Measurements from ENCODE around the gene TMEM59L.

The TMEM59L gene

DNA sequence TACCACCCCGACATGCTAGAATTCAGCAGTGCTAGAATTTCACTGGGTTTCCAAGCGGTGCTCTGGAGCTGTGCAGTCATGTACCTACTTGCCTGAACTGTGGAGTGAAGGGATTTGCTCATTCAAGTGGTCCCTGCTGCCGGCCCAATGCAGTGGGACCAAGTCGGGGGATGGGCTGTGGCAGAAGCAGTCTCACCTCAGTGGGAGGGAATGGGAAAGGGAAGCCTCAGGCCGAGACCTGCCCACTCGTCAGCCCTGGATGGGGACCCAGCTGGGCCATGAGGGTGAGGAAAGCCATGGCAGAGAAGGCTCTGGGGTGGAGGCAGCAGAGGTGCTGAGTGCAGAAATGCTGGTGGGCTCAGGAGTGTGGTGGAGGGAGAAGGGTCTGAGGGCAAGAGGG is 39.1 kb downstream of the TMEM59L start:
- Histone ChIP-seq H3K27ac (ENCODE audit: low read length) (no peak overlapping the region), H3K4me3 (ENCODE audit: low read length) (no peak overlapping the region), H3K27me3 (ENCODE audit: control insufficient read depth, insufficient read depth, low read length) (no peaks in the 10 kb centered on the region), H3K4me1 (ENCODE audit: control insufficient read depth, insufficient read depth, low read length) (0 out of 2 replicates have a peak, but pooled peaks cover 1% of the 10 kb centered on the region), H3K36me3 (ENCODE audit: control insufficient read depth, insufficient read depth, low read length) (no peaks in the 10 kb centered on the region), H3K9me3 (ENCODE audit: control insufficient read depth, insufficient read depth, low read length) (no peaks in the 10 kb centered on the region)
- WGBS (ENCODE audit: insufficient coverage, insufficient read length): no CpG with 5 or more reads among the region's 6 CpGs
- no peak for DNase-seq (ENCODE audit: low read depth, low spot score)

DNA sequence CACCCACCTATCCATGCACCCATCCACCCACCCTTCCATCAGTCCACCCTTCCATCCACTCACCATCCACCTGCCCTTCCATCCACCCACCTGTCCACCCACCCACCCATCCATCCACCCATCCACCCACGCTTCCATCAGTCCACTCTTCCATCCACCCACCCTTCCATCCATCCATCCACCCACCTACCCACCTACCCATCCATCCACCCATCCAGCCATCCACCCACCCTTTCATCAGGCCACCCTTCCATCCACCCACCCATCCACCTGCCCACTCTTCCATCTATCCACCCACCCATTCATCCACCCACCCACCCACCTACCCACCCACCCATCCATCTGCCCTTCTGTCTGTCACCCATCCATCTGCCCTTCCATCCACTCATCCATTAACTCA is 41.2 kb downstream of the TMEM59L start:
- Histone ChIP-seq H3K27me3 (ENCODE audit: control insufficient read depth, insufficient read depth, low read length) (no peaks in the 10 kb centered on the region), H3K36me3 (ENCODE audit: control insufficient read depth, insufficient read depth, low read length) (no peaks in the 10 kb centered on the region), H3K9me3 (ENCODE audit: control insufficient read depth, insufficient read depth, low read length) (no peaks in the 10 kb centered on the region), H3K4me3 (ENCODE audit: low read length) (no peak overlapping the region), H3K4me1 (ENCODE audit: control insufficient read depth, insufficient read depth, low read length) (peaks cover 1% of the 10 kb centered on the region; the same call in 1 of the 2 replicates), H3K27ac (ENCODE audit: low read length) (no peak overlapping the region)
- no CpG with 5 or more reads among the region's 1 CpG for WGBS (ENCODE audit: insufficient coverage, insufficient read length)
- DNase-seq (ENCODE audit: low read depth, low spot score): no peak

DNA sequence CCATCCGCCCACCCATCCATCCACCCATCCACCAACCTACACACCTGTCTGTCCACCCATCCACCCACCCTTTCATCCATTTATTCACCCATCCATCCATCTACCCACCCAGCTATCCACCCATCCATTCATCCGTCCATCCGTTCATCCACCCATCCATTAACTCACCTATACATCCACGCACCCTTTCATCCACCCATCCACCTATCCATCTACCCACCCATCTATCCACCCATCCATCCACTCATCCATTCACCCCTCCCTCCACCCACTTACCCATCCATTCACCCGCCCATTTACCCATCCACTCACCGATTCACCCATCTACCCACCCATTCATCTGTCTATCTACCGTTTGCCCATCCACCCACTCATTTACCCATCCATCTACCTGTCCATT is 41.8 kb downstream of the TMEM59L start:
- no peak overlapping the region for H3K27ac ChIP-seq (ENCODE audit: low read length)
- no peaks in the 10 kb centered on the region for H3K27me3 ChIP-seq (ENCODE audit: control insufficient read depth, insufficient read depth, low read length)
- no peaks in the 10 kb centered on the region for H3K9me3 ChIP-seq (ENCODE audit: control insufficient read depth, insufficient read depth, low read length)
- no peak for DNase-seq (ENCODE audit: low read depth, low spot score)
- 97% methylated on average over 6 of the region's 7 CpGs for WGBS (ENCODE audit: insufficient coverage, insufficient read length)
- no peaks in the 10 kb centered on the region for H3K36me3 ChIP-seq (ENCODE audit: control insufficient read depth, insufficient read depth, low read length)
- H3K4me3 ChIP-seq (ENCODE audit: low read length): no peak overlapping the region
- H3K4me1 ChIP-seq (ENCODE audit: control insufficient read depth, insufficient read depth, low read length): peaks cover 1% of the 10 kb centered on the region; the same call in 1 of the 2 replicates

DNA sequence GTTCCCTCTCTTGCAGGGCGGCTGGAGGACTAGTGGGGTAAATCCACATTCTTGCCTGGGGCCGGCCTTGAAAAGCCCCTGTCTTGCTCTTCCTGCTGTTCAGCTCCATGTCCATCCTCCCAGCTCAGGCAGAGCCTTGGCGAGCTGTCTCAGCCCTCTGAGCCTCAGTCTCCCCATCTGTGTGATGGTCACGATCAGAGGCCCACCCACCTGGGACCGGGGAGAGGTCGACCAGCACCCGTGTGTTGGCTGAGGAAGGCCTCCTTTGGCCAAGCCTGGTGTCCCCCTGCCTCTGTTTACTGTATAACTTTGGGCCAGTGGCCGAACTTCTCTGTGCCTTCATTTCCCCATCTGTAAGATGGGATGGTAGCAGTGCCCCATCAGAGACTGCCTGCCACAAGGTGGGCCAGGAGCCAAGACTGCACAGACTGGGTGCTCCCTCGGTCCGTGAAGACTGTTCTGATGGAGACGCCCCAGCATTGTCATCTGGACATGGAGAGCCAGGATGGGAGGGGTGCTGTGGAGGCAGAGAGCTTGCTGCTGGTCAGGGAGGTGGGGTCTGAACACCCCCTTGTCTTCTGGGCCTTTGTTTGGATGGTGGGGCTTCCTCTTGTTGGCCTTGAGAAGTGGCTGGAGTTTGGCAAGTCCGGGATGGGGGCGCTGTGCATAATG is 42.6 kb downstream of the TMEM59L start:
- Histone ChIP-seq H3K27me3 (ENCODE audit: control insufficient read depth, insufficient read depth, low read length) (no peaks in the 10 kb centered on the region), H3K4me3 (ENCODE audit: low read length) (no peak overlapping the region), H3K36me3 (ENCODE audit: control insufficient read depth, insufficient read depth, low read length) (no peaks in the 10 kb centered on the region), H3K4me1 (ENCODE audit: control insufficient read depth, insufficient read depth, low read length) (peaks cover 1% of the 10 kb centered on the region; the same call in 1 of the 2 replicates), H3K27ac (ENCODE audit: low read length) (no peak overlapping the region), H3K9me3 (ENCODE audit: control insufficient read depth, insufficient read depth, low read length) (no peaks in the 10 kb centered on the region)
- WGBS (ENCODE audit: insufficient coverage, insufficient read length): no CpG with 5 or more reads among the region's 13 CpGs
- no peak for DNase-seq (ENCODE audit: low read depth, low spot score)

DNA sequence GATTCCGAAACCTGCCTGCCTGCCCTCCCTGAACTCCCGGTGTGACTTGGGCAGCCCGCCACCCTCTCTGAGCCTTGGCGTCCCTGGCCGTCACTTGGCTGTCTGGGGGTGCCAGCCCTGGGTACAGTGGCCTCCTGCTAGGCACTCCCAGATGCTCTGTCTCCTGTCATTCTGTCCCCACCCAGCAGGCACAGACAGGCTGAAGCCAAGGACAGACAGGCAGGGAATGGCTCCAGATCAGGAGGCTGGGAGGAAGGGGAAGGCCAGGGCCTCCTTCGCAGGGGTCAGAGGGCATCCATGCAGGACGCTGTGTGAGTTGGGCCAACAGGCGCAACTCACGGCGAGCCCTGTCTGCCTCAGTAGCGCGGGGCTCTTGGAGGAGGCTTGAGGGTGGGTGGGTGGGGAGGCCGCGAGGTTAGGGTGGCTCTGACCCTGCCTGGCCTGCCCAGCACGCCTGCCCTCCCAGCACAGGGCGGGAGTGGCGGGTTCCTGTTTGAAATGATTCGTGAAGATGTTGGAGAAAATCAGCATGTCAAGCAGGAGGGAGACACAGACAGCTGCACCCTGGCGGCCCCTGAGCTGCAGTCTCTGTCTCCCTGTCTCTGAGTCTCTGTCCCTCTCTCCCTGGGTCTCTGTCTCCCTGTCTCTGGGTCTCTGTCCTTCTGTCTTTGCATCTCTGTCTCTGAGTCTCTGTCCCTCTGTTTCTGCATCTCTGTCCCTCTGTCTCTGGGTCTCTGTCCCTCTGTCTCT is 43.8 kb downstream of the TMEM59L start:
- H3K27ac ChIP-seq (ENCODE audit: low read length): no peak overlapping the region
- no peak overlapping the region for H3K4me3 ChIP-seq (ENCODE audit: low read length)
- H3K36me3 ChIP-seq (ENCODE audit: control insufficient read depth, insufficient read depth, low read length): no peaks in the 10 kb centered on the region
- H3K27me3 ChIP-seq (ENCODE audit: control insufficient read depth, insufficient read depth, low read length): no peaks in the 10 kb centered on the region
- DNase-seq (ENCODE audit: low read depth, low spot score): no peak
- WGBS (ENCODE audit: insufficient coverage, insufficient read length): no CpG with 5 or more reads among the region's 19 CpGs
- peaks cover 1% of the 10 kb centered on the region; the same call in 1 of the 2 replicates for H3K4me1 ChIP-seq (ENCODE audit: control insufficient read depth, insufficient read depth, low read length)
- no peaks in the 10 kb centered on the region for H3K9me3 ChIP-seq (ENCODE audit: control insufficient read depth, insufficient read depth, low read length)

DNA sequence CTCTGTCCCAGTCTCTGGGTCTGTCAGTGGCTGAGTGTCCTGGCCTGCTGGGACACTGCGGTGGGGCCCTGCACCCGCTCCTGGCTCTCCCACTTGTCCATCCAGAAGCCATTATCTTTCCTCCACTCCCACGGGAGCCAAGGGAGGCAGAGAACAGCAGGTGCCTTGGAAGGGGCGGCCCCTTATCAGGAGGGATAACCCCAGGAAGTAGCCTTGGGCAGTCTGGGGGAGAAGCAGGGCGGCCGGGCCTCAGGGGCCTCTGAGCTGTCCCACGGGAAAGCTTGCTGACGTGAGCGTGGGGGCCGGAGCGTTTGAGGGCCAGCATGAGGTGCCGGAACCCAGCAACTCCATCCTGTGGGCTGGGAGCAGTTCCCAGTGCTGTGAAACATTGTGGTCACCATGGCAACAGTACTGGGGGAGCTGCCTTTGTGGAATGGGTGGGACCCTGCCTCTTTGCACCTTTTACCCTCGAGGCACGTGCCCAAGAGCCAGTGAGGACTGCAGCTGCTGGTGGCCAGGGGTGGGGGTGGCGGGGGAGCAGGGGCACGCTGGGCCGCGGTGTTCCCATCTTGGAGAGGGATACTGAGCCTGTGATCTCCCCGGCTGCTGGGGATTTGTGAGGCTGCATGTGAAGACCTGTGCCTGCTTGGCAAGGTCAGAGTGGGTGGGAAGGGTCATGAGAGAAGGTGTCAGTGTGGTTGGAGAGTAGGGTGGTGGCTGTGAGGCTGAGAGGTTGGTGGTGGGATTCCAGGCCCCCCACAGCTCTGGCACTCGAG is 45.1 kb downstream of the TMEM59L start:
- Histone ChIP-seq H3K27me3 (ENCODE audit: control insufficient read depth, insufficient read depth, low read length) (no peaks in the 10 kb centered on the region), H3K36me3 (ENCODE audit: control insufficient read depth, insufficient read depth, low read length) (no peaks in the 10 kb centered on the region), H3K27ac (ENCODE audit: low read length) (no peak overlapping the region), H3K4me3 (ENCODE audit: low read length) (no peak overlapping the region), H3K4me1 (ENCODE audit: control insufficient read depth, insufficient read depth, low read length) (no peaks in the 10 kb centered on the region; the same call in 1 of the 2 replicates), H3K9me3 (ENCODE audit: control insufficient read depth, insufficient read depth, low read length) (no peaks in the 10 kb centered on the region)
- no peak for DNase-seq (ENCODE audit: low read depth, low spot score)
- no CpG with 5 or more reads among the region's 20 CpGs for WGBS (ENCODE audit: insufficient coverage, insufficient read length)

DNA sequence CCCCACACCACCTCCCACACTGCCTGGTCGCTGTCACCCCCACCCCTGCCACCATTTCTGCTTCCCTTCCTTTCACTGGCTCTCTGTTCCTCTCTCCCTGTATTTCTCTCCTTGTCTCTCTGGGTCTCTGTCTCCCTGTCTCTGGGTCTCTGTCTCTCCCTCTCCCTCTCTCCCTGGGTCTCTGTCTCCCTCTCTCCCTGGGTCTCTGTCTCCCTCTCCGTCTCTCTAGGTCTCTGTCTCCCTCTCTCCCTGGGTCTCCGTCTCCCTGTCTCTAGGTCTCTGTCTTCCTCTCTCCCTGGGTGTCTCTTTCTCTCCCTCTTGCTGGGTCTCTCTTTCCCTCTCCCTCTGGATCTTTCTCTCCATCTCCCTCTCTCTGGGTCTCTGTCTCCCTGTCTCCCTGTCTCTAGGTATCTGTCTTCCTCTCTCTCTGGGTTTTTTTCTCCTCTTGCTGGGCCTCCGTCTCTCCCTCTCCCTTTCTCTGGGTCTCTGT is 45.7 kb downstream of the TMEM59L start:
- Histone ChIP-seq H3K36me3 (ENCODE audit: control insufficient read depth, insufficient read depth, low read length) (no peaks in the 10 kb centered on the region), H3K27ac (ENCODE audit: low read length) (no peak overlapping the region), H3K9me3 (ENCODE audit: control insufficient read depth, insufficient read depth, low read length) (no peaks in the 10 kb centered on the region), H3K4me1 (ENCODE audit: control insufficient read depth, insufficient read depth, low read length) (no peaks in the 10 kb centered on the region; the same call in 1 of the 2 replicates), H3K27me3 (ENCODE audit: control insufficient read depth, insufficient read depth, low read length) (no peaks in the 10 kb centered on the region), H3K4me3 (ENCODE audit: low read length) (no peak overlapping the region)
- DNase-seq (ENCODE audit: low read depth, low spot score): no peak
- WGBS (ENCODE audit: insufficient coverage, insufficient read length): no CpG with 5 or more reads among the region's 4 CpGs

DNA sequence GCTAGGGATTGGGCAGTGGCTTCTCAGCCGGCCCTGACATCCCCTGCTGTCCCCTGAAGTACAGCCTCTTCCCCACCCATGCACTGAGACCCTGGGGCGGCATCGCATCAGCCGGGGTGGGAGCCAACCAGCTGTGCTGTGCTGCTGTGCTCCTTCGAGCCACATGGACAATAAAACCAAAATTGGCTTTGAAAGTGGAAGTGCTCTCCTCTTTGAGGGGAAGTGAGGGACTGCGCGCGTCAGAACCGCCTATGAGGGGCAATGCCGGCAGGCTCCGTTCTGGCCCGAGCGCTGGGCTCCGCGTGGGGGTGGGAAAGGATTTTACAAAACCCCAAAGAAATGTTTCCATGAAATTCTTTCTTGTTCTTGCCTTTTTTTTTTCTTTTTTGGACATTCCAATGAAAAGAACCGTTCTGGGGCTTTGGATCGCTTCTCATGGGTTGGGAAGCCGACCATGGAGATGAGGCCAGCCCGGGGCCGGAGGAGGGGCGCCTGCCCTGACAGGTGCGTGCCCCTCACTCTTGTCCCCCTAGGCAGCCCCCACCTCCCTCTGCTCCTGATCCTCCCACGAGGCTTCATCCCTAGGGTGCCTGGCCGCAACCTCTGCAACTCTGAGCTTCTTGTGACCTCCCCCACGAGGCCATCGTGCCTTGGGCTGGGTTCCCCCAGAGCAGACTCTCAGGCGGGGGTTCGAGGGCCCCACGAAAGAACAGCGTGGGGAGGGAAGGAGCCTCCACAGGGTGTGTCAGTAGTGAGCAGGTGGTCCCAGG is 46.8 kb downstream of the TMEM59L start:
- Histone ChIP-seq H3K4me3 (ENCODE audit: low read length) (no peak overlapping the region), H3K27me3 (ENCODE audit: control insufficient read depth, insufficient read depth, low read length) (no peaks in the 10 kb centered on the region), H3K9me3 (ENCODE audit: control insufficient read depth, insufficient read depth, low read length) (no peaks in the 10 kb centered on the region), H3K36me3 (ENCODE audit: control insufficient read depth, insufficient read depth, low read length) (no peaks in the 10 kb centered on the region), H3K27ac (ENCODE audit: low read length) (no peak overlapping the region), H3K4me1 (ENCODE audit: control insufficient read depth, insufficient read depth, low read length) (no peaks in the 10 kb centered on the region; the same call in none of the 2 replicates)
- no CpG with 5 or more reads among the region's 30 CpGs for WGBS (ENCODE audit: insufficient coverage, insufficient read length)
- DNase-seq (ENCODE audit: low read depth, low spot score): no peak

DNA sequence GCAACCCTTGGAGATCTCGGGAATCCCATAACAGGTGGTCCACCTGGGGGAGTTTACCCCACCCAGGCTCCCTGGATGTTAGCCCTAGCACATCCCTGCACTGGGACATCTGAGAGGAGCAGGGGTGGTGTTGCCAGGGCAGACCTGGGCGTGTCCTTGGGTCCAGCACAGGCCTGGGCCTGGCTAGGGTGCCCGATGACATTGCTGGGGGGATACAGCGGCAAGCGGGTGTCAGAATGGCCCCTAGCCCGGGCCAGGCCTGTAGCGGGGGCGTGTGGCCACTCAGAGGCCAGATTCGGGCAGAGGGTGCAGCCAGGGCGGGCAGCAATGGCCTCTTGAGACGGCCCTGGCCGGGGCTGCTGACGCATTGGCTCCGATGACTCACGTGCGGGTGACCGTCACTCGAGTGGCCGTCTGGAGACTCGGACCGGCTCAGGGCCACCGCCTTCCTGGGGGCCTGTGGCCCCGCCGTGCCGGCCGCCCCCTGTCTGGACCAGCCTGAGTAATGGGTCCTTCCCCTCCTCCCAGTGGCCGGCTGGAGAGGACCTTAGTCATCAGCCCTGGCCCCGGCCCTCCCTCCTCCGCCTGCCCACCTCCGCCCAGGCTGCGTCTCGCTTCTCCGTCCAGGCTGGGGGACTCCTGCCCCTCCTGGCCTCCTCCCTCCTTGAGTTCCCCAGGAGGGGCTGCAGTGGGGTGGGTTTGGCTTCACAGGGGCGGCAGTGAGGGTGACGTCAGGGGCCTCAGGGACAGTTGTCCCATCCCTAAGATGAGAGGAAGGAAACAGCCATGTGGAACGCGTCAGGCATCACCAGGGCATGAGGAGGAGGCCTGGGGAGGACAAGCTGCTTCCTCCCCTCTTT is 47.6 kb downstream of the TMEM59L start:
- no CpG with 5 or more reads among the region's 37 CpGs for WGBS (ENCODE audit: insufficient coverage, insufficient read length)
- no peak overlapping the region for H3K4me3 ChIP-seq (ENCODE audit: low read length)

More for the DNA sequence above, 47.6 kb downstream of the TMEM59L start:
- H3K9me3 ChIP-seq (ENCODE audit: control insufficient read depth, insufficient read depth, low read length): no peaks in the 10 kb centered on the region
- H3K4me1 ChIP-seq (ENCODE audit: control insufficient read depth, insufficient read depth, low read length): no peaks in the 10 kb centered on the region; the same call in none of the 2 replicates
- DNase-seq (ENCODE audit: low read depth, low spot score): no peak
- no peak overlapping the region for H3K27ac ChIP-seq (ENCODE audit: low read length)
- H3K36me3 ChIP-seq (ENCODE audit: control insufficient read depth, insufficient read depth, low read length): no peaks in the 10 kb centered on the region
- no peaks in the 10 kb centered on the region for H3K27me3 ChIP-seq (ENCODE audit: control insufficient read depth, insufficient read depth, low read length)
